Smooth muscle cell (in vitro differentiated cells): ENCODE data around the gene RBM8A. TPM values are rescaled to one million over a fixed set of nuclear protein-coding genes. Genes with fewer than 3 reads are reported as not detected.

Experiments used
- DNase-seq: peaks from one replicate; lab custom pipeline; 2025; ENCODE audit not compliant: unreplicated experiment; lab: John Stamatoyannopoulos, UW
- H2AFZ ChIP-seq: fragments of 200-600 bp; sonication (generic); 2 replicates; pipeline ENCODE4 v1.6.0; 2016; ENCODE audit warnings: antibody characterized with exemption, low read depth, mild to moderate bottlenecking
- H3F3A ChIP-seq: fragments of 200-600 bp; sonication (generic); 2 replicates; pipeline ENCODE4 v1.6.0; 2017; ENCODE audit warnings: antibody characterized with exemption, low read depth
- H3K27ac ChIP-seq: fragments of 200-600 bp; sonication (generic); 2 replicates; pipeline ENCODE4 v1.5.1; 2016; ENCODE audit warnings: low read depth, mild to moderate bottlenecking
- H3K27me3 ChIP-seq: fragments of 200-600 bp; sonication (generic); 2 replicates; pipeline ENCODE4 v1.6.1; 2016; ENCODE audit warnings: low read depth, mild to moderate bottlenecking
- H3K36me3 ChIP-seq: fragments of 200-600 bp; sonication (generic); 2 replicates; pipeline ENCODE4 v1.5.1; 2016; ENCODE audit warnings: low read depth
- H3K4me1 ChIP-seq: fragments of 200-600 bp; sonication (generic); 2 replicates; pipeline ENCODE4 v1.5.1; 2016; ENCODE audit warnings: low read depth
- H3K4me2 ChIP-seq: fragments of 200-600 bp; sonication (generic); 2 replicates; pipeline ENCODE4 v1.6.0; 2016; ENCODE audit warnings: mild to moderate bottlenecking
- H3K4me3 ChIP-seq: fragments of 200-600 bp; sonication (generic); 2 replicates; pipeline ENCODE4 v1.5.1; 2016; ENCODE audit warnings: mild to moderate bottlenecking
- H3K79me2 ChIP-seq: fragments of 200-600 bp; sonication (generic); 2 replicates; pipeline ENCODE4 v1.6.0; 2016; ENCODE audit warnings: low read depth, mild to moderate bottlenecking
- H3K9ac ChIP-seq: fragments of 200-600 bp; sonication (generic); 2 replicates; pipeline ENCODE4 v1.6.0; 2016; ENCODE audit warnings: low read depth
- H3K9me3 ChIP-seq: fragments of 200-600 bp; sonication (generic); replicated peaks from 2 replicates; pipeline ENCODE4 v1.5.1; 2016; ENCODE audit warnings: low read depth
- H4K20me1 ChIP-seq: fragments of 200-600 bp; sonication (generic); 2 replicates; pipeline ENCODE4 v1.6.0; 2016; ENCODE audit warnings: low read depth
- WGBS: methylation state at CpG from one replicate; pipeline ENCODE4 v1.1.7; 2016; ENCODE audit warnings: low lambda C conversion rate; 5-methylcytosine and 5-hydroxymethylcytosine counted together
- polyA plus RNA-seq: library from polyadenylated mRNA; unstranded; fragments of >200 nt; fragmentation: Nextera tagmentation; extraction: Ambion mirVana; gene quantifications from 2 replicates; pipeline ENCODE4 v1.2.1, GENCODE V29; 2016
- total RNA-seq: library from RNA; depleted of rRNA; stranded (reverse); fragments of >200 nt; gene quantifications from 2 replicates; pipeline ENCODE4 v1.2.3, GENCODE V29; 2014
- TF ChIP-seq, protein P1 (sequence below): fragments of 200-600 bp; sonication (generic); IDR thresholded peaks from 2 replicates; pipeline ENCODE4 v1.5.1; 2017; ENCODE audit warnings: borderline replicate concordance, mild to moderate bottlenecking, antibody characterized with exemption; ENCODE audit not compliant: insufficient read depth, poor library complexity, severe bottlenecking

Gene RBM8A
- total and polyA plus RNA-seq, 2 experiments from 2014 or later = 143 to 195 TPM

DNA sequence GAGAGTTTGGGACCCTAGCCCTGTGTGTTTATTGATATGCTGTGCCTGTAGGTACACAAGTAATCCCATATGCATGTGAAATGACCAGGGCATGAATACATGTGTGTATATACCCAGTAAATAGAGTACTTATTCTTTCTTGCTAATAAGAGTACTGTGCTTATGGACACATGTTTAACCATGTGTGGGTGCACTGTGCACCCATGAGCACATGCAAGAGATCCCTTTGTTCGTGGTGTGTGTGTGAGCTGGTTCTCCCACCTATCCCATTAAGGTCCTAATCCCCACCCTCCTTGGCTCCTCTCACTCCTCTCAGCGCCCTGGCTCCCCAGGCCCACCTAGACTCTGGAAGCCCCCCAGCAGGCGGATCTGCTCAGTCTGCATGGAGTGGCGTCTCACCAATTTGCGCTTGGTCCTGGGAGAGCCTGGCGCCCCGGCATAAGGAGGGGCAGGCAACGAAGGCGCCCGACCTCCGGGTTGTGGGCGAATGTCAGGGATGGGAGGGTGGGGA lies 32.7 kb upstream of the RBM8A start:
- no peak for DNase-seq
- H2AFZ ChIP-seq = peak overlapping the region; percentile 90
- H3K9ac ChIP-seq = no peak overlapping the region
- TF ChIP-seq, protein P1, sequence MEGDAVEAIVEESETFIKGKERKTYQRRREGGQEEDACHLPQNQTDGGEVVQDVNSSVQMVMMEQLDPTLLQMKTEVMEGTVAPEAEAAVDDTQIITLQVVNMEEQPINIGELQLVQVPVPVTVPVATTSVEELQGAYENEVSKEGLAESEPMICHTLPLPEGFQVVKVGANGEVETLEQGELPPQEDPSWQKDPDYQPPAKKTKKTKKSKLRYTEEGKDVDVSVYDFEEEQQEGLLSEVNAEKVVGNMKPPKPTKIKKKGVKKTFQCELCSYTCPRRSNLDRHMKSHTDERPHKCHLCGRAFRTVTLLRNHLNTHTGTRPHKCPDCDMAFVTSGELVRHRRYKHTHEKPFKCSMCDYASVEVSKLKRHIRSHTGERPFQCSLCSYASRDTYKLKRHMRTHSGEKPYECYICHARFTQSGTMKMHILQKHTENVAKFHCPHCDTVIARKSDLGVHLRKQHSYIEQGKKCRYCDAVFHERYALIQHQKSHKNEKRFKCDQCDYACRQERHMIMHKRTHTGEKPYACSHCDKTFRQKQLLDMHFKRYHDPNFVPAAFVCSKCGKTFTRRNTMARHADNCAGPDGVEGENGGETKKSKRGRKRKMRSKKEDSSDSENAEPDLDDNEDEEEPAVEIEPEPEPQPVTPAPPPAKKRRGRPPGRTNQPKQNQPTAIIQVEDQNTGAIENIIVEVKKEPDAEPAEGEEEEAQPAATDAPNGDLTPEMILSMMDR = no peak
- 12% methylated on average over 9 of the region's 12 CpGs for WGBS
- no peaks in the 10 kb centered on the region for H3K27me3 ChIP-seq
- peak overlapping the region; percentile 91 for H3K4me2 ChIP-seq
- no peak overlapping the region for H3K27ac ChIP-seq
- H3K4me3 ChIP-seq = peak overlapping the region; percentile 70
- peaks cover 22% of the 10 kb centered on the region for H3K79me2 ChIP-seq
- no peaks in the 10 kb centered on the region for H3K9me3 ChIP-seq
- H4K20me1 ChIP-seq = peaks cover 4% of the 10 kb centered on the region
- H3K4me1 ChIP-seq = peaks cover 37% of the 10 kb centered on the region
- H3K36me3 ChIP-seq = no peaks in the 10 kb centered on the region
- peaks cover 7% of the 10 kb centered on the region for H3F3A ChIP-seq

GRCh38 chr1:145959333-145959732 lies 32.0 kb upstream of the RBM8A start:
- H3K36me3 ChIP-seq = no peaks in the 10 kb centered on the region
- H3K27me3 ChIP-seq = no peaks in the 10 kb centered on the region
- DNase-seq = no peak
- TF ChIP-seq, protein P1 = no peak
- no peaks in the 10 kb centered on the region for H3K9me3 ChIP-seq
- H3K4me1 ChIP-seq = peaks cover 35% of the 10 kb centered on the region
- peaks cover 29% of the 10 kb centered on the region for H3K79me2 ChIP-seq
- peaks cover 7% of the 10 kb centered on the region for H3F3A ChIP-seq
- H3K4me3 ChIP-seq = no peak overlapping the region
- H3K4me2 ChIP-seq = no peak overlapping the region
- no peak overlapping the region for H2AFZ ChIP-seq
- no peak overlapping the region for H3K9ac ChIP-seq
- H3K27ac ChIP-seq = no peak overlapping the region
- H4K20me1 ChIP-seq = peaks cover 11% of the 10 kb centered on the region

GRCh38 chr1:145958734-145959133 lies 31.4 kb upstream of the RBM8A start:
- H3K79me2 ChIP-seq = peaks cover 35% of the 10 kb centered on the region
- no peak for DNase-seq
- no peak overlapping the region for H3K27ac ChIP-seq
- no peak overlapping the region for H3K4me3 ChIP-seq
- no peak overlapping the region for H3K9ac ChIP-seq
- H3K36me3 ChIP-seq = no peaks in the 10 kb centered on the region
- no peaks in the 10 kb centered on the region for H3K27me3 ChIP-seq
- peaks cover 6% of the 10 kb centered on the region for H3F3A ChIP-seq
- peak overlapping the region; percentile 90 for H3K4me2 ChIP-seq
- H4K20me1 ChIP-seq = peaks cover 12% of the 10 kb centered on the region
- TF ChIP-seq, protein P1 = no peak
- H3K9me3 ChIP-seq = no peaks in the 10 kb centered on the region
- no peak overlapping the region for H2AFZ ChIP-seq
- peaks cover 31% of the 10 kb centered on the region for H3K4me1 ChIP-seq
